Measurements from ENCODE around the gene CLIC4.
"Not testable (repeated sequence)": the region's sequence is repeated elsewhere in the genome, so short reads cannot be mapped to it uniquely, and the experiment has no call there.

Gene CLIC4

GRCh38 chr1:24806588-24806987 is 61.3 kb downstream of the CLIC4 start:
- no peak for DNase-seq (ENCODE audit: low read depth in 2 of 2, low spot score in 1 of 2)

GRCh38 chr1:24811494-24811893 is 66.2 kb downstream of the CLIC4 start:
- not testable (repeated sequence) for DNase-seq (ENCODE audit: low read depth in 2 of 2, low spot score in 1 of 2)

- DNase-seq (ENCODE audit: low read depth in 2 of 2, low spot score in 1 of 2): not testable (repeated sequence)
Observed at GRCh38 chr1:24820221-24820620, 75.0 kb downstream of the CLIC4 start.

- DNase-seq (ENCODE audit: low read depth in 2 of 2, low spot score in 1 of 2): no peak
Observed at GRCh38 chr1:24822887-24823286, 77.6 kb downstream of the CLIC4 start.

- DNase-seq (ENCODE audit: low read depth in 2 of 2, low spot score in 1 of 2): not testable (repeated sequence)
Observed at GRCh38 chr1:24823486-24823885, 78.2 kb downstream of the CLIC4 start.

GRCh38 chr1:24825174-24825573 is 79.9 kb downstream of the CLIC4 start:
- no peak for DNase-seq (ENCODE audit: low read depth in 2 of 2, low spot score in 1 of 2)

- no peak for DNase-seq (ENCODE audit: low read depth in 2 of 2, low spot score in 1 of 2)
Observed at GRCh38 chr1:24826510-24826909, 81.3 kb downstream of the CLIC4 start.

- DNase-seq (ENCODE audit: low read depth in 2 of 2, low spot score in 1 of 2): no peak
Observed at GRCh38 chr1:24827379-24828135, 82.3 kb downstream of the CLIC4 start.

- DNase-seq (ENCODE audit: low read depth in 2 of 2, low spot score in 1 of 2): no peak
Observed at GRCh38 chr1:24828183-24828886, 83.1 kb downstream of the CLIC4 start.

GRCh38 chr1:24828887-24829192 is 83.6 kb downstream of the CLIC4 start:
- DNase-seq (ENCODE audit: low read depth in 2 of 2, low spot score in 1 of 2): no peak

- DNase-seq (ENCODE audit: low read depth in 2 of 2, low spot score in 1 of 2): no peak
Observed at GRCh38 chr1:24830680-24831272, 85.5 kb downstream of the CLIC4 start.

GRCh38 chr1:24841593-24841992 is 96.3 kb downstream of the CLIC4 start:
- DNase-seq (ENCODE audit: low read depth in 2 of 2, low spot score in 1 of 2): no peak

GRCh38 chr1:24846671-24847070 is 101.4 kb downstream of the CLIC4 start:
- DNase-seq (ENCODE audit: low read depth in 2 of 2, low spot score in 1 of 2): no peak

- DNase-seq (ENCODE audit: low read depth in 2 of 2, low spot score in 1 of 2): peak; percentile 81 to 83
Observed at GRCh38 chr1:24847995-24848881, 103.0 kb downstream of the CLIC4 start.

- DNase-seq (ENCODE audit: low read depth in 2 of 2, low spot score in 1 of 2): no peak
Observed at GRCh38 chr1:24849672-24850295, 104.5 kb downstream of the CLIC4 start.

- no peak for DNase-seq (ENCODE audit: low read depth in 2 of 2, low spot score in 1 of 2)
Observed at GRCh38 chr1:24850328-24850920, 105.2 kb downstream of the CLIC4 start.

GRCh38 chr1:24853649-24854048 is 108.4 kb downstream of the CLIC4 start:
- DNase-seq (ENCODE audit: low read depth in 2 of 2, low spot score in 1 of 2): no peak

- DNase-seq (ENCODE audit: low read depth in 2 of 2, low spot score in 1 of 2): no peak
Observed at GRCh38 chr1:24855474-24855873, 110.2 kb downstream of the CLIC4 start.

- no peak for DNase-seq (ENCODE audit: low read depth in 2 of 2, low spot score in 1 of 2)
Observed at GRCh38 chr1:24856787-24857506, 111.7 kb downstream of the CLIC4 start.
